Fibroblast of lung (primary cell): Measurements from ENCODE around the gene KRTAP4-5.

Experiments
- CTCF ChIP-seq, 2 donors: IDR thresholded peaks in 1 of 2; conservative IDR thresholded peaks in 1 of 2; 1 replicate in 1 of 2; 2 replicates in 1 of 2; pipeline ENCODE4 v1.5.1; 2011 to 2012; ENCODE audit warnings: low read length in 2 of 2, control low read depth in 1 of 2, inconsistent platforms in 1 of 2, low read depth in 1 of 2, mild to moderate bottlenecking in 1 of 2
- EZH2 ChIP-seq: IDR thresholded peaks from 2 replicates; pipeline ENCODE4 v1.5.1; 2012; ENCODE audit warnings: low read length, control low read depth, mild to moderate bottlenecking; ENCODE audit errors: missing control alignments

- no peak for TF ChIP-seq CTCF (conservative IDR thresholded peaks at IDR 0.05 in 1 of 2, IDR thresholded peaks at IDR 0.05 in 1 of 2; ENCODE audit: low read depth in 1 of 2, low read length in 2 of 2)
- no peak for TF ChIP-seq EZH2
These were observed 30.9 kb downstream of the KRTAP4-5 start for GRCh38 chr17:41118721-41119120.
